Panc1 (cell line): ENCODE data around the gene APBB2.

ENCODE experiments used
- POLR2AphosphoS5 ChIP-seq: IDR thresholded peaks from 2 replicates; pipeline ENCODE4 v1.6.1; 2012; ENCODE audit warnings: mild to moderate bottlenecking, low read depth, low read length, moderate library complexity
- TCF7L2 ChIP-seq: IDR thresholded peaks from 2 replicates; pipeline ENCODE4 v1.6.1; 2011; ENCODE audit warnings: mild to moderate bottlenecking, low read depth, low read length, inconsistent platforms
- TF ChIP-seq, protein P1 (sequence below): fragments of 450-650 bp; IDR thresholded peaks from 2 replicates; pipeline ENCODE4 v1.5.1; 2017; ENCODE audit warnings: mild to moderate bottlenecking

DNA sequence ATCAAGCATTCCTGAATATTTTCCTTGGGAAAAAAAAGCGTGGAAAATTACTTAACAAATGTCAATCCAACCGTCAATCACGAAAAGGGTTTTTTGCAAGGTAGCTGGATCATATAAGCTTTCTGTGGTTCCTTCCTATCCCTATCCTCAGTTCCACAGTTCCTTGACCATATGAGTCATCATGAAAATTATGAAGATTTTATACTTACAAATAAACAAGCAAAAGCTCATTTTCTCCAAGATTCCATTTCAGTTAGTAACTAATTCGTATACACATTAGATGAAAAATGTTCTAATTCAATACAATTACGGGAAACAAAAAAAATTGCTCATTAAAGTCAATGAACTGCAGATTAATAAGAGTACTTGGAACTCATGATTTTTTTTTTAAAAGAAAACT, 235.8 kb downstream of the APBB2 start:
- TF ChIP-seq, protein P1, sequence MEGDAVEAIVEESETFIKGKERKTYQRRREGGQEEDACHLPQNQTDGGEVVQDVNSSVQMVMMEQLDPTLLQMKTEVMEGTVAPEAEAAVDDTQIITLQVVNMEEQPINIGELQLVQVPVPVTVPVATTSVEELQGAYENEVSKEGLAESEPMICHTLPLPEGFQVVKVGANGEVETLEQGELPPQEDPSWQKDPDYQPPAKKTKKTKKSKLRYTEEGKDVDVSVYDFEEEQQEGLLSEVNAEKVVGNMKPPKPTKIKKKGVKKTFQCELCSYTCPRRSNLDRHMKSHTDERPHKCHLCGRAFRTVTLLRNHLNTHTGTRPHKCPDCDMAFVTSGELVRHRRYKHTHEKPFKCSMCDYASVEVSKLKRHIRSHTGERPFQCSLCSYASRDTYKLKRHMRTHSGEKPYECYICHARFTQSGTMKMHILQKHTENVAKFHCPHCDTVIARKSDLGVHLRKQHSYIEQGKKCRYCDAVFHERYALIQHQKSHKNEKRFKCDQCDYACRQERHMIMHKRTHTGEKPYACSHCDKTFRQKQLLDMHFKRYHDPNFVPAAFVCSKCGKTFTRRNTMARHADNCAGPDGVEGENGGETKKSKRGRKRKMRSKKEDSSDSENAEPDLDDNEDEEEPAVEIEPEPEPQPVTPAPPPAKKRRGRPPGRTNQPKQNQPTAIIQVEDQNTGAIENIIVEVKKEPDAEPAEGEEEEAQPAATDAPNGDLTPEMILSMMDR, result no peak
- no peak for TF ChIP-seq POLR2AphosphoS5
- no peak for TF ChIP-seq TCF7L2
